Pons (tissue), 1 donor: Measurements from ENCODE around the gene MSX2.

Experiments
- DNase-seq: peaks from one replicate; pipeline ENCODE4 v3.0.0-alpha.2; 2016; ENCODE audit warnings: low spot score

MSX2 gene

DNA sequence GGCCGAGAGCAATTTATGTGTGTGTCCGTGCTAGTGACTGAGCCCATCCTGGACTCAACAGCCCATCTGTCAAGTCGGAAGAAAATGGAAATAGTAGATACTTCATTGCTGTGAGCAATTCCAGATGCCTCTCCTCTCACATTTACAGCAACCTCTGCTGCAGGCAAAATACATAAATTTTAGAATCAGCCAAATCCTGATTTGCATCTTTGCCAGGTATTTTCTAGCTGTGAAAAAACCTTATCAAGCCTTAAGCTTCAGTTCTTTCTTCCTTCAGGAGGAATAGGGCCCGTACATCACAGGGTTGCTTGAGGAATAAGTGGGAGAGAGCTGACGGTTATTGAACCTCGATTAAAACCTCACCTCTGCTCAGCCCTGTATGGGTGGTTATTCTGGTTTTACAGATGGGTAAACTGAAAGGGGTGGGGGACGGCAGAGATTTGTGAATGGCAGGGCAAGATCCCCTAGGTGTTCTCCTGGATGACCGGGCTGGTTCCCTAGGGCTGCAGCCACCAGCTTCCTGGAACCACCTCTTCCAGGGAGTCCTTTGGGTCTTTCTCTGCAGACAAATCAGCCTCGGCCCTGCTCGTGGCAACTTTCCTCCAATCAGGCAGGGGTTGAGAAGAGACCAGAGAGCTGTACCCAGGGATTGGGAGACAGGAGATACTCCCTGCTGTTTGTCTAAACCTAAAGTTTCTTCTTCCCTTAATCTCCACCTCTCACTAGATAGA, 5.3 kb upstream of the MSX2 start:
- no peak for DNase-seq

DNA sequence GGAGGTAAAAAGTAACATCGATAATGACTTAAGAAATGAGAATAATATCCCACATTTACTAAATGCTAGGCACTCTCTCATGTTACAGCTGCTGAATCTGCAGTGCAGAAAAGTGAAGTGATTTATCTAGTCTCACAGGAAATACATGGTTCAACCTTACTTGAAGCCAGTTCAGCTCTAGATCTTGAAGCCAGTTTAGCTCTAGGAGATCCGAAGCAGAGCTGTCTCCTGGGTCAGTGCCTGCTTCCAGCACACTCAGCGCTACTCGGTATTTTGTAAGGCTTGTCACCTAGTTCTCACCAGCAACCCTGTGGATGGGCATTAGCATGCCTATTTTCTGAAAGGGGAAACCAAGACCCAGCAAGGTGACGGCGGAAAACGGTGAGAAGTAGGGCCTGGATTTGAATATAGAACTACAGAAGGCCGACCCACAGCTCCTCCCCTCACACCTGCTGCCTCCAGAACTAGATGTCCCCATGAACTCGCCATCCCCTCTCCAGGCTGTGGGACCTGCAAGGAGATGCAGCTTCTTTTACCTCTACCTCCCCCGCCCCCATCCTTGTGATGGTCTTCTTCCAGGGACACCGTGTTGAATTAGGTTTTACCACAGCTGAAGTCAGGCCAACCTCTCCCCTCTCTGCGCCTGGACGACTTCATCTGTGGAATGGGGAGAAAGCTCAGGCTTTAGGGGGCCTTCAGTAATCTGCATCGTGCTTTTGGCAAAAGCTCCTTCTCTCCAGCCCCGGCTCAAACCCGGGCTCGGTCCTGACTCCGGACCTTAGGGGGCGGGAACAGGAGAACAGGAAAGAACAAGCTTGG, 4.4 kb upstream of the MSX2 start:
- DNase-seq = no peak

- no peak for DNase-seq
Observed at GRCh38 chr5:174720612-174721529, 3.5 kb upstream of the MSX2 start.

DNA sequence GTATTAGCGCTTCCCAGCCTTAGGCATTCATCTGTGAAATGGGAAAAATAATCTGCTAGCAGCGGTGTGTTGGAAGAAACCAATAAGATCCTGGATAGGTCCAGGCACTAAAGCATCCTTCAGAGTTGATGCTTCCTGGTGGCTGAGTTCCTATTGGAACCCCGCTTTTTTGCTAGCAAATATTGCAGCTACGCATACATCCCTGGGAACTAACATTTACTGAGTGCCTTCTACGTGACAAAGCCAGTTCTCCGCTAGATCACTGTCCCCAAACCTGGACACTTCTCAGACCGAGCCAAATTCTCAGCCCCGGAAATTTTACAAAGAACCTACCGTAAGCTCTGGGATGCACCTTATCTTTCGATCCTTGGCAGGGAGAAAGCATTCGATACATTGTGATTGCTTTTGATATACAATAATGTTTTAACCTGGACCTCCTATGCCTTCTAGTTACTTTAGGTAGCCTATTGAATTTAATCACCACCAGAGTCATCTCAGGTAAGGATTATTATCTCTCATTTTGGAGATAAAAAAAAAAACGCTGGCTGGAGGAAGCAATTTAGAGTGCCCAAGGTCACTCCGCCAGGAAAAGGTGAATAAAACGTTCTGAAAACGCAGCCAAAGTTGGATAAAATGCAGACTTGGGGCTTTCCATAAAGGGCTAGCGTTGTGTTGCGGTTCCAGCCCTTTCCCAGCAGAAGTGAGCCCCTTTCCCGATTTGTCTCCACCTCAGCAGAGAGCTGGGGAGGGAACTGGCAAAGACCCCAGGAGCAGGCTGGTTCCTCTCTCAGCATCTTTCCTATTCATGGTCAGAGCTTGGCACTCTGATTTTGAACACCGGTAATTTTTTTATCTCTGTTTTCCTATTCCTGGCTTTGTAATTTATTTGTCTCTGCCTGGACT, 2.6 kb upstream of the MSX2 start:
- DNase-seq = no peak

DNA sequence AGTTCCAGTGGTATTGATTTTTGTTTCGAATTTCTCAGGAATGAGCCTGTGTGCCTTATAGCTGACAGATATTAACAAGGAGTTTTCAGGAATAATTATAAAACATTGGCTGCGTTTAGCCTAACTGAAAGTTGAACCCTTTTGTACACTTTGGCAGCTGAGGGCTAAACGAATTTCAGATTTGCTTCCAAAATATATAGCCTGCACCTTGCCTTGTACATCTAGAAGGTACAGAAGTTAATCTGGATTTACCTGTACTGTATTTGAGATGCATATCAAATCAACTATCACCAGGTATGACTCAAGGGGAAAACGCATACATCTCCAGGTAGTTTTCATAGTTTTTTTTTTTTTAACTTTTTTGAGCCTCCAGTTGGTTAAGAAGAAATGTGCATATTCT, 1.9 kb upstream of the MSX2 start:
- no peak for DNase-seq

GRCh38 chr5:174723315-174723978, 935 bp upstream of the MSX2 start:
- no peak for DNase-seq

GRCh38 chr5:174723979-174724483, 351 bp upstream of the MSX2 start:
- DNase-seq = no peak

GRCh38 chr5:174725261-174725990, 1.0 kb downstream of the MSX2 start:
- no peak for DNase-seq

- no peak for DNase-seq
Observed at GRCh38 chr5:174725991-174726601, 1.7 kb downstream of the MSX2 start.

GRCh38 chr5:174726916-174727793, 2.8 kb downstream of the MSX2 start:
- no peak for DNase-seq

DNA sequence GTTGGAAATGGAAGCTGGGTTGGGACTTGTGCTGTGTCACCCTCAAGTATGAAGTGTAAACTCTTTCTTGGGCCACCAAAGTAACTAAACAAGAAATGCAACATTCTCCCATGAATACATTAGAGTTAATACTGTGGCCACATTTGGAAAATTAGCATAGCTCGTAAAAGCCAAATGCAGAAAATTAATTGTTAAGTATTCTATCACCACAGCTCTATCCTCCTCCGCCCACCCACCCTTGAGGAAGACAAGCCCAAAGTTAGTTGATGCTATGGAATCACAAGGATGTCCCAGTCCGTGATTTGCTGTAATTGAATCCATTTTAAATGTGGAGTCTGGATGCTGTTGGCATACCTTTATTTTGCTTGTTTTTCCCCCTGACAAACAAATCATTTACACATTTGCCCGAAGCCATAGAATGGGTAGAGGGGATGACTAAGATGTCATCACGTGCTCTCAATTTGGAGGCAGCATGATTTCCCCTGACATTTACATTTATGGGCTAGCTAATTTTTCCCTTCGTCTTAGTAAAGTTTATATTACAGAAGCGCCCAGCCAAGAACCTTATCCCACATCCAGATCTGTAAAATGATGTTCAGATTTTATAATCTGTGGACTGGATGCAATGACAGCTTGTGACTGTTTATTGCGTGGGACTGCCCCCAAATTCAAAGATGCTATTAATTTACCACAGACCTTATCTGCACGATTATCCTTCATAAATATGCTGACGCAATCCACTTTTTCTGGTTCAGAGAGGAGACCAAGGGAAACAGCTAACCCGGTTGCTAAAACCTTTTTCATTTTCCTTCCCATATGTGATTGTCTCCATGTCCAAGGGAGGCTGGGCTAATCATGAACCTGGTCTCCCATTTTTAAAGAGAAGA, 3.7 kb downstream of the MSX2 start:
- no peak for DNase-seq

- no peak for DNase-seq
Observed at GRCh38 chr5:174729075-174729680, 4.8 kb downstream of the MSX2 start.

DNA sequence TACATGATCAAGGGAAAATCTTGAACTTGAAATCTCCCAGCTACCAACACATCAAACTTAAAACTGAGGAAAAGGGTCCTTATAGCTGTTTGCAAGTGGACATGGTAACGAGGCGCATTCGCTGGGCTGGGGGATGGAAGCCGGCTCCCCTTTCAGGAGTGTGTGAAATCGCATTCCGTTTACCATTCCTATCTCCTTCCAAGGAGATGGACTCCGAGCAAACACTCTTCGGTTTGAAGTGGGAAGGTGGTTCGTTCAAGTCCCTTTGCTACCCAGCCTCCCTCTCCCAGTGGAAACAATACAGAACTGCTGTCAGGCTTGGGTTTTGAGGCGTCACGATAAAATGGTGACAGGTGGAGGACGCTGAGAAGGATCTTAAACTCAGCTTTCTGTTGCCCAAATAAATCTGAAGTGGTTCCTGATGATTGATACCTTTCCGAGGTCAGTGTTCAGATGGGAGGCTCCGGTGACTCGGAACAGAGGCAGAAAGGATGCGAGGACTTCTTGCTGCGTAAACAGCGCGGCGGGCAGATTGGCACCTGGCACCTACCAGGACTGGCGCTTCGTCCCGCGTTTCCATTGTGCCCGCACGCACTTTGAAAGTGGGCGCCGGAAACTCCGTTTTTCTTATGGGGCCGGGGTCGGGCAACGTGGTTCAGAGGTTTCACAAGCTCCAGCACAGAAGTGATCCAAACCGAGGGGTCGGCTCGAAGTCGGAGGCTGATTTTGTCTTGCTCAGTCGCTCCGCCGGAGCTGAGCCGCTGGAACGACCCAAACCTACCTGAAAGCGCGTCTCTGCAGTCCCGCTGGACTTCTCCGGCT, 7.0 kb downstream of the MSX2 start:
- DNase-seq = no peak

- no peak for DNase-seq
Observed at GRCh38 chr5:174732036-174733020, 7.9 kb downstream of the MSX2 start.
